Smooth muscle cell (in vitro differentiated cells): ENCODE results near the gene SANBR. TPM values are rescaled to one million over a fixed set of nuclear protein-coding genes. Genes with fewer than 3 reads are reported as not detected.
A peak's percentile ranks its signal among the peaks of the same experiment; 100 is the strongest.
"Not testable (repeated sequence)": the region's sequence is repeated elsewhere in the genome, so short reads cannot be mapped to it uniquely, and the experiment has no call there.

ENCODE experiments used
- DNase-seq: peaks from one replicate; lab custom pipeline; 2025; ENCODE audit not compliant: unreplicated experiment; lab: John Stamatoyannopoulos, UW
- H2AFZ ChIP-seq: fragments of 200-600 bp; sonication (generic); 2 replicates; pipeline ENCODE4 v1.6.0; 2016; ENCODE audit warnings: antibody characterized with exemption, low read depth, mild to moderate bottlenecking
- H3F3A ChIP-seq: fragments of 200-600 bp; sonication (generic); 2 replicates; pipeline ENCODE4 v1.6.0; 2017; ENCODE audit warnings: antibody characterized with exemption, low read depth
- H3K27ac ChIP-seq: fragments of 200-600 bp; sonication (generic); 2 replicates; pipeline ENCODE4 v1.5.1; 2016; ENCODE audit warnings: low read depth, mild to moderate bottlenecking
- H3K27me3 ChIP-seq: fragments of 200-600 bp; sonication (generic); 2 replicates; pipeline ENCODE4 v1.6.1; 2016; ENCODE audit warnings: low read depth, mild to moderate bottlenecking
- H3K36me3 ChIP-seq: fragments of 200-600 bp; sonication (generic); 2 replicates; pipeline ENCODE4 v1.5.1; 2016; ENCODE audit warnings: low read depth
- H3K4me1 ChIP-seq: fragments of 200-600 bp; sonication (generic); 2 replicates; pipeline ENCODE4 v1.5.1; 2016; ENCODE audit warnings: low read depth
- H3K4me2 ChIP-seq: fragments of 200-600 bp; sonication (generic); 2 replicates; pipeline ENCODE4 v1.6.0; 2016; ENCODE audit warnings: mild to moderate bottlenecking
- H3K4me3 ChIP-seq: fragments of 200-600 bp; sonication (generic); 2 replicates; pipeline ENCODE4 v1.5.1; 2016; ENCODE audit warnings: mild to moderate bottlenecking
- H3K79me2 ChIP-seq: fragments of 200-600 bp; sonication (generic); 2 replicates; pipeline ENCODE4 v1.6.0; 2016; ENCODE audit warnings: low read depth, mild to moderate bottlenecking
- H3K9ac ChIP-seq: fragments of 200-600 bp; sonication (generic); 2 replicates; pipeline ENCODE4 v1.6.0; 2016; ENCODE audit warnings: low read depth
- H3K9me3 ChIP-seq: fragments of 200-600 bp; sonication (generic); replicated peaks from 2 replicates; pipeline ENCODE4 v1.5.1; 2016; ENCODE audit warnings: low read depth
- H4K20me1 ChIP-seq: fragments of 200-600 bp; sonication (generic); 2 replicates; pipeline ENCODE4 v1.6.0; 2016; ENCODE audit warnings: low read depth
- CTCF ChIP-seq: fragments of 200-600 bp; sonication (generic); IDR thresholded peaks from 2 replicates; pipeline ENCODE4 v1.5.1; 2017; ENCODE audit warnings: borderline replicate concordance, mild to moderate bottlenecking, antibody characterized with exemption; ENCODE audit not compliant: insufficient read depth, poor library complexity, severe bottlenecking
- WGBS: methylation state at CpG from one replicate; pipeline ENCODE4 v1.1.7; 2016; ENCODE audit warnings: low lambda C conversion rate; 5-methylcytosine and 5-hydroxymethylcytosine counted together
- polyA plus RNA-seq: library from polyadenylated mRNA; unstranded; fragments of >200 nt; fragmentation: Nextera tagmentation; extraction: Ambion mirVana; gene quantifications from 2 replicates; pipeline ENCODE4 v1.2.1, GENCODE V29; 2016
- total RNA-seq: library from RNA; depleted of rRNA; stranded (reverse); fragments of >200 nt; gene quantifications from 2 replicates; pipeline ENCODE4 v1.2.3, GENCODE V29; 2014

SANBR gene
- total and polyA plus RNA-seq, 2 experiments from 2014 or later = 6.1 to 26.0 TPM

GRCh38 chr2:61018798-61019197 is 46.9 kb upstream of the SANBR start:
- H3K36me3 ChIP-seq = no peaks in the 10 kb centered on the region
- H3K27me3 ChIP-seq = no peaks in the 10 kb centered on the region
- H2AFZ ChIP-seq = peak overlapping the region; percentile 98
- peaks cover 35% of the 10 kb centered on the region for H4K20me1 ChIP-seq
- H3K4me1 ChIP-seq = peaks cover 18% of the 10 kb centered on the region
- no peak for TF ChIP-seq CTCF
- peaks cover 60% of the 10 kb centered on the region for H3K79me2 ChIP-seq
- peak overlapping the region; percentile 69 for H3K27ac ChIP-seq
- H3K9ac ChIP-seq = peak overlapping the region; percentile 82
- H3K4me3 ChIP-seq = peak overlapping the region; percentile 87
- peaks cover 3% of the 10 kb centered on the region for H3K9me3 ChIP-seq
- no peaks in the 10 kb centered on the region for H3F3A ChIP-seq
- WGBS = 54% methylated on average over 6 of the region's 6 CpGs
- H3K4me2 ChIP-seq = peak overlapping the region; percentile 88
- DNase-seq = no peak

- Histone ChIP-seq H3K27ac (no peak overlapping the region), H3K79me2 (peaks cover 82% of the 10 kb centered on the region), H4K20me1 (peaks cover 57% of the 10 kb centered on the region), H3F3A (no peaks in the 10 kb centered on the region), H2AFZ (no peak overlapping the region), H3K36me3 (no peaks in the 10 kb centered on the region), H3K9ac (no peak overlapping the region), H3K27me3 (no peaks in the 10 kb centered on the region), H3K4me2 (no peak overlapping the region), H3K4me3 (no peak overlapping the region), H3K4me1 (peaks cover 13% of the 10 kb centered on the region), H3K9me3 (peaks cover 3% of the 10 kb centered on the region)
- no peak for DNase-seq
- no peak for TF ChIP-seq CTCF
- 100% methylated on average over 6 of the region's 6 CpGs for WGBS
Observed at GRCh38 chr2:61021228-61021660, 44.4 kb upstream of the SANBR start.

- DNase-seq = no peak
- no peak for TF ChIP-seq CTCF
- WGBS = 96% methylated on average over 4 of the region's 4 CpGs
- no peaks in the 10 kb centered on the region for H3K27me3 ChIP-seq
- no peaks in the 10 kb centered on the region for H3F3A ChIP-seq
- no peak overlapping the region for H2AFZ ChIP-seq
- H3K9ac ChIP-seq = no peak overlapping the region
- no peak overlapping the region for H3K4me2 ChIP-seq
- peaks cover 10% of the 10 kb centered on the region for H3K4me1 ChIP-seq
- no peaks in the 10 kb centered on the region for H3K36me3 ChIP-seq
- H3K27ac ChIP-seq = no peak overlapping the region
- peaks cover 74% of the 10 kb centered on the region for H4K20me1 ChIP-seq
- no peak overlapping the region for H3K4me3 ChIP-seq
- peaks cover 3% of the 10 kb centered on the region for H3K9me3 ChIP-seq
- H3K79me2 ChIP-seq = peaks cover 84% of the 10 kb centered on the region
Observed at GRCh38 chr2:61023670-61024069, 42.0 kb upstream of the SANBR start.

GRCh38 chr2:61029533-61029932 is 36.1 kb upstream of the SANBR start:
- peaks cover 37% of the 10 kb centered on the region for H3K79me2 ChIP-seq

GRCh38 chr2:61034592-61034991 is 31.1 kb upstream of the SANBR start:
- H3K4me2 ChIP-seq, H3K4me3 ChIP-seq, H3F3A ChIP-seq, H4K20me1 ChIP-seq, DNase-seq, H3K27ac ChIP-seq, H3K9ac ChIP-seq, H2AFZ ChIP-seq, H3K79me2 ChIP-seq, H3K27me3 ChIP-seq, H3K9me3 ChIP-seq, H3K4me1 ChIP-seq: not testable (repeated sequence)
- H3K36me3 ChIP-seq = peaks cover 37% of the 10 kb centered on the region
- 97% methylated on average over 9 of the region's 9 CpGs for WGBS

More at GRCh38 chr2:61029533-61029932, 36.1 kb upstream of the SANBR start:
- H3K36me3 ChIP-seq = peaks cover 28% of the 10 kb centered on the region
- H3K4me2 ChIP-seq = no peak overlapping the region
- no peak overlapping the region for H3K27ac ChIP-seq
- DNase-seq = no peak
- H3K9ac ChIP-seq = no peak overlapping the region
- no peaks in the 10 kb centered on the region for H3K9me3 ChIP-seq
- H4K20me1 ChIP-seq = peaks cover 45% of the 10 kb centered on the region
- no peak overlapping the region for H3K4me3 ChIP-seq
- no peak overlapping the region for H2AFZ ChIP-seq
- H3F3A ChIP-seq = no peaks in the 10 kb centered on the region
- 97% methylated on average over 3 of the region's 3 CpGs for WGBS
- H3K27me3 ChIP-seq = no peaks in the 10 kb centered on the region
- TF ChIP-seq CTCF = no peak
- H3K4me1 ChIP-seq = no peaks in the 10 kb centered on the region

GRCh38 chr2:61036643-61037042 is 29.0 kb upstream of the SANBR start:
- not testable (repeated sequence) for H2AFZ ChIP-seq, H3K9ac ChIP-seq, DNase-seq, H4K20me1 ChIP-seq, H3K4me3 ChIP-seq, H3F3A ChIP-seq, H3K4me2 ChIP-seq, H3K4me1 ChIP-seq, H3K27me3 ChIP-seq, H3K27ac ChIP-seq, H3K79me2 ChIP-seq, H3K9me3 ChIP-seq
- H3K36me3 ChIP-seq = peaks cover 30% of the 10 kb centered on the region
- 96% methylated on average over 2 of the region's 2 CpGs for WGBS
